GM12878 (cell line): ENCODE results near the gene POLR2I. TPM values are rescaled to one million over a fixed set of nuclear protein-coding genes. Genes with fewer than 3 reads are reported as not detected.

ENCODE experiments used
- ATAC-seq: fragments of 200-7000 bp; cut with Tn5 transposase; 3 replicates; pipeline ENCODE4 v1.9.1; 2020; ENCODE audit warnings: mild to moderate bottlenecking, moderate library complexity
- BruUV-seq: library from RNA; stranded (reverse); fragments of 400-500 nt; replicated peaks from 2 replicates; lab custom pipeline; 2021; lab: Mats Ljungman, UMichigan
- CTCF ChIA-PET: fragments of 300-600 bp; sonication (Branson Sonifier 250); formaldehyde crosslinking; extraction: SDS; loops from one replicate; lab custom pipeline; 2021; ENCODE audit warnings: inconsistent platforms; lab: Yijun Ruan, JAX
- POLR2A ChIA-PET: fragments of 350-600 bp; formaldehyde crosslinking; extraction: SDS; loops from one replicate; lab custom pipeline; 2021; ENCODE audit warnings: inconsistent platforms; lab: Charles Lee
- RAD21 ChIA-PET: fragments of 300-600 bp; sonication (Branson Sonifier 250); formaldehyde crosslinking; loops from one replicate; lab custom pipeline; 2023; ENCODE audit warnings: antibody characterized with exemption; ENCODE audit not compliant: unreplicated experiment; lab: Charles Lee
- SMC1A ChIA-PET: fragments of 300-600 bp; sonication (Branson Sonifier 250); formaldehyde crosslinking; loops from one replicate; lab custom pipeline; 2023; ENCODE audit not compliant: unreplicated experiment, uncharacterized antibody; lab: Charles Lee
- DNase-seq: peaks from one replicate; pipeline ENCODE4 v3.0.0-alpha.2; 2011; ENCODE audit warnings: low read depth, low spot score
- FAIRE-seq: peaks from 3 replicates; lab custom pipeline; 2011; peaks lifted over from hg19 to GRCh38; lab: Jason Lieb, UNC
- H2AFZ ChIP-seq: 2 replicates; pipeline ENCODE4 v1.6.0; 2011; ENCODE audit warnings: low read depth, low read length, control low read depth; ENCODE audit not compliant: control insufficient read depth
- H3K27ac ChIP-seq: 2 replicates; pipeline ENCODE4 v1.5.1; 2011; ENCODE audit warnings: control low read depth; ENCODE audit not compliant: control insufficient read depth, insufficient read depth
- H3K27me3 ChIP-seq, 2 experiments: replicated peaks in 1 of 2; 2 replicates each; pipeline versions ENCODE4 v1.6.0 to v1.6.1; 2011; ENCODE audit warnings: low read length in 1 of 2; ENCODE audit not compliant: control insufficient read depth in 2 of 2, insufficient read depth in 2 of 2
- H3K36me3 ChIP-seq, 2 experiments: 2 replicates each; pipeline ENCODE4 v1.5.1; 2011; ENCODE audit warnings: low read length in 1 of 2; ENCODE audit not compliant: control insufficient read depth in 2 of 2, insufficient read depth in 2 of 2
- H3K4me1 ChIP-seq: 2 replicates; pipeline ENCODE4 v1.6.1; 2011; ENCODE audit warnings: mild to moderate bottlenecking, low read length, moderate library complexity, mixed read lengths; ENCODE audit not compliant: control insufficient read depth, insufficient read depth
- H3K4me2 ChIP-seq: 2 replicates; pipeline ENCODE4 v1.6.0; 2011; ENCODE audit warnings: control low read depth; ENCODE audit not compliant: control insufficient read depth, insufficient read depth
- H3K4me3 ChIP-seq: fragments of 200-600 bp; sonication (generic); 2 replicates; pipeline ENCODE4 v1.5.1; 2016
- H3K79me2 ChIP-seq: 2 replicates; pipeline ENCODE4 v1.6.0; 2011; ENCODE audit warnings: low read length; ENCODE audit not compliant: control insufficient read depth, insufficient read depth
- H3K9ac ChIP-seq: 2 replicates; pipeline ENCODE4 v1.8.0; 2011; ENCODE audit warnings: low read length, control low read depth, mixed read lengths; ENCODE audit not compliant: control insufficient read depth, insufficient read depth
- H3K9me3 ChIP-seq: replicated peaks from 3 replicates; pipeline ENCODE4 v1.5.1; 2011; ENCODE audit warnings: mild to moderate bottlenecking, low read length; ENCODE audit not compliant: control insufficient read depth, insufficient read depth
- H4K20me1 ChIP-seq: 2 replicates; pipeline ENCODE4 v1.6.0; 2011; ENCODE audit not compliant: control insufficient read depth, insufficient read depth
- GATAD2B ChIP-seq: fragments of 450-650 bp; conservative IDR thresholded peaks from 2 replicates; pipeline ENCODE4 v1.6.1; 2017; ENCODE audit warnings: low read depth, mild to moderate bottlenecking, moderate library complexity
- POLR2AphosphoS5 ChIP-seq: IDR thresholded peaks from 2 replicates; pipeline ENCODE4 v1.6.1; 2011; ENCODE audit warnings: mild to moderate bottlenecking, low read length, inconsistent platforms
- RAD21 ChIP-seq: IDR thresholded peaks from 2 replicates; pipeline ENCODE4 v1.6.1; 2011; ENCODE audit warnings: mild to moderate bottlenecking, low read depth, low read length, moderate library complexity; ENCODE audit not compliant: insufficient read depth
- RFX5 ChIP-seq: IDR thresholded peaks from 2 replicates; pipeline ENCODE4 v1.6.1; 2011; ENCODE audit warnings: low read depth, low read length, improper control_type of control experiment
- STAT1 ChIP-seq: fragments of 450-650 bp; conservative IDR thresholded peaks from 2 replicates; pipeline ENCODE4 v1.6.1; 2014; ENCODE audit warnings: antibody characterized with exemption, mild to moderate bottlenecking
- TARDBP ChIP-seq: IDR thresholded peaks from 2 replicates; pipeline ENCODE4 v1.6.1; 2016; ENCODE audit warnings: borderline replicate concordance
- ZBED1 ChIP-seq: IDR thresholded peaks from 2 replicates; pipeline ENCODE4 v1.6.1; 2016; ENCODE audit warnings: borderline replicate concordance
- WGBS: methylation state at CpG from one replicate; pipeline ENCODE4 v1.1.6; 2016; ENCODE audit warnings: low lambda C conversion rate; ENCODE audit not compliant: insufficient replicate concordance, insufficient coverage; ENCODE audit errors: missing lambda C conversion rate; 5-methylcytosine and 5-hydroxymethylcytosine counted together
- in situ Hi-C: fragments of 300-500 bp; cut with MboI; formaldehyde crosslinking; loops from 9 replicates; pipeline ENCODE4 v1.14.3; 2018; ENCODE audit warnings: mixed read lengths
- intact Hi-C: fragments of 100-400 bp; cut with micrococcal nuclease; formaldehyde crosslinking; loops from one replicate; pipeline ENCODE4 v1.14.2; 2022; ENCODE audit not compliant: unreplicated experiment
- polyA plus RNA-seq, 11 experiments: library from polyadenylated mRNA; depleted of rRNA in 4 of 11; unstranded in 6 of 11; stranded (reverse) in 5 of 11; fragments of >200 nt; fragmentation: Nextera tagmentation in 4 of 11; fragmentation: Illumina TruSeq in 1 of 11; extraction: Ambion mirVana in 4 of 11; extraction: Trizol in 1 of 11; gene quantifications; 1 replicate in 1 of 11; 2 replicates in 10 of 11; pipeline versions ENCODE4 v1.2.1 to v1.2.3, GENCODE V29; 2011 to 2016; ENCODE audit warnings: inconsistent platforms in 2 of 11, missing spikeins in 2 of 11, low read depth in 1 of 11
- total RNA-seq, 4 experiments: library from RNA; depleted of rRNA in 3 of 4; stranded (reverse); fragments of >200 nt in 3 of 4; fragmentation: Illumina TruSeq in 1 of 4; extraction: Trizol in 1 of 4; gene quantifications; 2 replicates each; pipeline versions ENCODE4 v1.2.1 to v1.2.3, GENCODE V29; 2013 to 2021
- TF ChIP-seq, protein P1 (sequence below): fragments of 450-650 bp; IDR thresholded peaks from 2 replicates; pipeline ENCODE4 v1.6.1; 2018; ENCODE audit warnings: mild to moderate bottlenecking, low read depth, moderate library complexity; ENCODE audit not compliant: partially characterized antibody
- TF ChIP-seq, protein P2 (sequence below): IDR thresholded peaks from 2 replicates; pipeline ENCODE4 v1.6.1; 2011; ENCODE audit warnings: mild to moderate bottlenecking, low read depth, low read length, moderate library complexity; ENCODE audit not compliant: insufficient replicate concordance
- TF ChIP-seq, protein P3 (sequence below): IDR thresholded peaks from 2 replicates; pipeline ENCODE4 v1.6.1; 2012; ENCODE audit warnings: low read length, inconsistent platforms
- TF ChIP-seq, protein P4 (sequence below), 3 experiments: IDR thresholded peaks in 2 of 3; conservative IDR thresholded peaks in 1 of 3; 2 replicates each; pipeline ENCODE4 v1.5.1; 2011; ENCODE audit warnings: low read depth in 3 of 3, low read length in 3 of 3, mild to moderate bottlenecking in 3 of 3, control low read depth in 2 of 3, moderate library complexity in 2 of 3, inconsistent platforms in 1 of 3, mixed read lengths in 1 of 3; ENCODE audit not compliant: control insufficient read depth in 2 of 3, insufficient read depth in 1 of 3; ENCODE audit errors: extremely low read depth in 1 of 3

POLR2I gene
- total and polyA plus RNA-seq, 10 of the 15 experiments (the other 5 are each of a cell fraction or from before 2014, with no cell fraction given), result 30.9 to 272 (median 202) TPM

DNA sequence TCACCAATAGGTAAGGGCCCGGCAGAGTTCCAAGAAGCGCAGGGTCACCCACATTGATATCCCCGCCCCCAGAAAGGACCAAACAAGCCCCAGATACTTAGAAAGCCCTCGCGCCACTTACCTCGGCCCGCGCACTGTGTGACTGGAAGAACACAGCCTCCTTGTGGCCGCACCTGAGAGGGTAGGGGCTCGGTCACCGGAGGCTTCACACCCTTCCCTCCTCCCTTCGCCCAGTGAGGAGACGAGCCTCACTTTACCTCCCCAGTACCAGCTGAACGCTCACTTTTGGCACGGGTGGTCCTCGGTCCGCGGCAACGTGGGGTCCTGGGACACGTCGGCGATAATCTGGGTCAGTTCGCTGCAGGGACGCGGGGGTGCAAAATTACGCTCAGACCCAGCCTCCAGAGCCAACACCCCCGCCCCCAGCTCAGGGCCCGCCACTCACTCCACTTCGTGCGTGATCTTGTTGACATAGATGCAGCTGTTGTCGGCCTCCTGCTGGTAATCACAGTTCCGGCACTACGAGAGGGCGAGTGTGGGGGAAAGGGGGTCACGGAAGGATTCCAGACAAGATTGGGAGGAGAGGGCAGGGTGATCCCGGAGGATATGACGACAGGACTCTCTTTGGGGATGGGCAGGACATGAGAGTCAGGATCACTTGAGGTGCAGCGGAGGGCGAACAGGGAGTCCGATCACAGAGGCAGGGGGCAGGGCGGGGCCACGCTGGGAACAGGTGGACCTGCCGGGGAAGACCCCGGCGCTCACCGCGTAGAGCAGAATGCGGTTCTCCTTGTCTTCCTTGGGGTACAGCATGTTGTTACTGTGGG, 568 bp downstream of the POLR2I start:
- no peaks in the 10 kb centered on the region for H4K20me1 ChIP-seq
- H3K79me2 ChIP-seq, result peaks cover 24% of the 10 kb centered on the region
- peak overlapping the region; percentile 72 for H3K4me2 ChIP-seq
- FAIRE-seq (no peak), DNase-seq (no peak), ATAC-seq (peak; percentile 1)
- CTCF ChIA-PET, result interaction anchor here (1.8 to 2.9 kb wide), 3 partner anchors 14 to 56 kb away, joined by 6 to 10 read pairs (median 7); no protein-coding TSS in a partner anchor
- BruUV-seq, result TSS peak; percentile 82
- H3K27ac ChIP-seq, result peak overlapping the region; percentile 80
- H3K36me3 ChIP-seq, result peaks cover 3 to 4% of the 10 kb centered on the region in 2 experiments
- no peaks in the 10 kb centered on the region for H3K9me3 ChIP-seq
- peaks cover 9% of the 10 kb centered on the region for H3K4me1 ChIP-seq
- in situ Hi-C loops, result loop anchor here (10.0 kb wide), 1 partner anchor 371 kb away; the partner anchor contains the start of gene ZNF566
- H3K27me3 ChIP-seq, result no peaks in the 10 kb centered on the region
- peak overlapping the region; percentile 96 for H3K9ac ChIP-seq
- RAD21 ChIA-PET, result interaction anchor here (1.9 kb wide), 1 partner anchor 100 kb away, joined by 5 read pairs; the partner anchor contains the start of gene ALKBH6
- POLR2A ChIA-PET, result interaction anchor here (0.6 to 1.6 kb wide), 5 partner anchors 14 to 518 kb away, joined by 3 to 11 read pairs (median 4); partner anchors contain the start of genes CAPNS1, ZNF146 and ZNF565
- peak overlapping the region; percentile 89 for H3K4me3 ChIP-seq
- intact Hi-C loops, result loop anchor here (2.0 to 10.0 kb wide), 3 partner anchors 59 to 1261 kb away; partner anchors contain the start of genes THAP8, WDR62, ZNF146 and ZNF527
- 10% methylated on average over 46 of the region's 48 CpGs for WGBS
- SMC1A ChIA-PET, result interaction anchor here (0.9 to 2.9 kb wide), 4 partner anchors 13 to 232 kb away, joined by 3 to 12 read pairs (median 9); partner anchors contain the start of genes ZNF146 and ZNF565
- peak overlapping the region; percentile 88 for H2AFZ ChIP-seq
- TF ChIP-seq RFX5 (no peak), POLR2AphosphoS5 (no peak), TARDBP (no peak), ZBED1 (no peak), RAD21 (peak; percentile 26; the same call in 1 of the 2 replicates), GATAD2B (peak; percentile 18; the same call in 1 of the 2 replicates), STAT1 (no peak)
- TF ChIP-seq, protein P1, sequence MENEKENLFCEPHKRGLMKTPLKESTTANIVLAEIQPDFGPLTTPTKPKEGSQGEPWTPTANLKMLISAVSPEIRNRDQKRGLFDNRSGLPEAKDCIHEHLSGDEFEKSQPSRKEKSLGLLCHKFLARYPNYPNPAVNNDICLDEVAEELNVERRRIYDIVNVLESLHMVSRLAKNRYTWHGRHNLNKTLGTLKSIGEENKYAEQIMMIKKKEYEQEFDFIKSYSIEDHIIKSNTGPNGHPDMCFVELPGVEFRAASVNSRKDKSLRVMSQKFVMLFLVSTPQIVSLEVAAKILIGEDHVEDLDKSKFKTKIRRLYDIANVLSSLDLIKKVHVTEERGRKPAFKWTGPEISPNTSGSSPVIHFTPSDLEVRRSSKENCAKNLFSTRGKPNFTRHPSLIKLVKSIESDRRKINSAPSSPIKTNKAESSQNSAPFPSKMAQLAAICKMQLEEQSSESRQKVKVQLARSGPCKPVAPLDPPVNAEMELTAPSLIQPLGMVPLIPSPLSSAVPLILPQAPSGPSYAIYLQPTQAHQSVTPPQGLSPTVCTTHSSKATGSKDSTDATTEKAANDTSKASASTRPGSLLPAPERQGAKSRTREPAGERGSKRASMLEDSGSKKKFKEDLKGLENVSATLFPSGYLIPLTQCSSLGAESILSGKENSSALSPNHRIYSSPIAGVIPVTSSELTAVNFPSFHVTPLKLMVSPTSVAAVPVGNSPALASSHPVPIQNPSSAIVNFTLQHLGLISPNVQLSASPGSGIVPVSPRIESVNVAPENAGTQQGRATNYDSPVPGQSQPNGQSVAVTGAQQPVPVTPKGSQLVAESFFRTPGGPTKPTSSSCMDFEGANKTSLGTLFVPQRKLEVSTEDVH, result no peak
- TF ChIP-seq, protein P2, sequence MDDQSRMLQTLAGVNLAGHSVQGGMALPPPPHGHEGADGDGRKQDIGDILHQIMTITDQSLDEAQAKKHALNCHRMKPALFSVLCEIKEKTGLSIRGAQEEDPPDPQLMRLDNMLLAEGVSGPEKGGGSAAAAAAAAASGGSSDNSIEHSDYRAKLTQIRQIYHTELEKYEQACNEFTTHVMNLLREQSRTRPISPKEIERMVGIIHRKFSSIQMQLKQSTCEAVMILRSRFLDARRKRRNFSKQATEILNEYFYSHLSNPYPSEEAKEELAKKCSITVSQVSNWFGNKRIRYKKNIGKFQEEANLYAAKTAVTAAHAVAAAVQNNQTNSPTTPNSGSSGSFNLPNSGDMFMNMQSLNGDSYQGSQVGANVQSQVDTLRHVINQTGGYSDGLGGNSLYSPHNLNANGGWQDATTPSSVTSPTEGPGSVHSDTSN, result peak; percentile 22
- TF ChIP-seq, protein P3, sequence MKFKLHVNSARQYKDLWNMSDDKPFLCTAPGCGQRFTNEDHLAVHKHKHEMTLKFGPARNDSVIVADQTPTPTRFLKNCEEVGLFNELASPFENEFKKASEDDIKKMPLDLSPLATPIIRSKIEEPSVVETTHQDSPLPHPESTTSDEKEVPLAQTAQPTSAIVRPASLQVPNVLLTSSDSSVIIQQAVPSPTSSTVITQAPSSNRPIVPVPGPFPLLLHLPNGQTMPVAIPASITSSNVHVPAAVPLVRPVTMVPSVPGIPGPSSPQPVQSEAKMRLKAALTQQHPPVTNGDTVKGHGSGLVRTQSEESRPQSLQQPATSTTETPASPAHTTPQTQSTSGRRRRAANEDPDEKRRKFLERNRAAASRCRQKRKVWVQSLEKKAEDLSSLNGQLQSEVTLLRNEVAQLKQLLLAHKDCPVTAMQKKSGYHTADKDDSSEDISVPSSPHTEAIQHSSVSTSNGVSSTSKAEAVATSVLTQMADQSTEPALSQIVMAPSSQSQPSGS, result no peak
- TF ChIP-seq, protein P4, sequence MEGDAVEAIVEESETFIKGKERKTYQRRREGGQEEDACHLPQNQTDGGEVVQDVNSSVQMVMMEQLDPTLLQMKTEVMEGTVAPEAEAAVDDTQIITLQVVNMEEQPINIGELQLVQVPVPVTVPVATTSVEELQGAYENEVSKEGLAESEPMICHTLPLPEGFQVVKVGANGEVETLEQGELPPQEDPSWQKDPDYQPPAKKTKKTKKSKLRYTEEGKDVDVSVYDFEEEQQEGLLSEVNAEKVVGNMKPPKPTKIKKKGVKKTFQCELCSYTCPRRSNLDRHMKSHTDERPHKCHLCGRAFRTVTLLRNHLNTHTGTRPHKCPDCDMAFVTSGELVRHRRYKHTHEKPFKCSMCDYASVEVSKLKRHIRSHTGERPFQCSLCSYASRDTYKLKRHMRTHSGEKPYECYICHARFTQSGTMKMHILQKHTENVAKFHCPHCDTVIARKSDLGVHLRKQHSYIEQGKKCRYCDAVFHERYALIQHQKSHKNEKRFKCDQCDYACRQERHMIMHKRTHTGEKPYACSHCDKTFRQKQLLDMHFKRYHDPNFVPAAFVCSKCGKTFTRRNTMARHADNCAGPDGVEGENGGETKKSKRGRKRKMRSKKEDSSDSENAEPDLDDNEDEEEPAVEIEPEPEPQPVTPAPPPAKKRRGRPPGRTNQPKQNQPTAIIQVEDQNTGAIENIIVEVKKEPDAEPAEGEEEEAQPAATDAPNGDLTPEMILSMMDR (IDR thresholded peaks at IDR 0.05 in 2 of 3, conservative IDR thresholded peaks at IDR 0.05 in 1 of 3; ENCODE audit: control insufficient read depth in 2 of 3, extremely low read depth in 1 of 3, insufficient read depth in 1 of 3, low read depth in 3 of 3, low read length in 3 of 3), result peak in 1 of 3 experiments; percentile 13; a peak in 1 of 6 replicates
